ENCODE data around the gene TBXT.

The TBXT gene

GRCh38 chr6:166167801-166168615 lies at the start of gene TBXT:
TSS of gene TBXT (minus strand) at chr6:166167851. CDS start at chr6:166167591, 260 bp downstream.
- Mint-ChIP-seq H3K4me3 (no peak within 1 kb of the TSS), H3K27ac (no peak within 1 kb of the TSS), H3K9me3 (no peaks in the 10 kb centered on the region), H3K27me3 (ENCODE audit: low read depth) (peaks cover 58% of the 10 kb centered on the region), H3K36me3 (ENCODE audit: low read depth) (no peaks in the 10 kb centered on the region), H3K4me1 (ENCODE audit: low read depth) (peaks cover 5% of the 10 kb centered on the region)

- Mint-ChIP-seq H3K36me3 (ENCODE audit: low read depth) (no peaks in the 10 kb centered on the region), H3K27ac (no peak overlapping the region), H3K4me3 (no peak overlapping the region), H3K4me1 (ENCODE audit: low read depth) (no peaks in the 10 kb centered on the region), H3K27me3 (ENCODE audit: low read depth) (peaks cover 21% of the 10 kb centered on the region), H3K9me3 (no peaks in the 10 kb centered on the region)
These were observed 39.6 kb upstream of the TBXT start for GRCh38 chr6:166207284-166207561.

GRCh38 chr6:166206510-166207283 lies 39.0 kb upstream of the TBXT start:
- Mint-ChIP-seq H3K36me3 (ENCODE audit: low read depth) (no peaks in the 10 kb centered on the region), H3K4me3 (no peak overlapping the region), H3K27ac (no peak overlapping the region), H3K4me1 (ENCODE audit: low read depth) (no peaks in the 10 kb centered on the region), H3K9me3 (no peaks in the 10 kb centered on the region), H3K27me3 (ENCODE audit: low read depth) (peaks cover 16% of the 10 kb centered on the region)

- Mint-ChIP-seq H3K36me3 (ENCODE audit: low read depth) (no peaks in the 10 kb centered on the region), H3K9me3 (no peaks in the 10 kb centered on the region), H3K4me3 (no peak overlapping the region), H3K4me1 (ENCODE audit: low read depth) (no peaks in the 10 kb centered on the region), H3K27ac (no peak overlapping the region), H3K27me3 (ENCODE audit: low read depth) (peaks cover 10% of the 10 kb centered on the region)
These were observed 38.4 kb upstream of the TBXT start for GRCh38 chr6:166206066-166206465.

- Mint-ChIP-seq H3K27ac (no peak overlapping the region), H3K9me3 (no peaks in the 10 kb centered on the region), H3K27me3 (ENCODE audit: low read depth) (peaks cover 8% of the 10 kb centered on the region), H3K4me3 (no peak overlapping the region), H3K36me3 (ENCODE audit: low read depth) (no peaks in the 10 kb centered on the region), H3K4me1 (ENCODE audit: low read depth) (no peaks in the 10 kb centered on the region)
These were observed 37.4 kb upstream of the TBXT start for GRCh38 chr6:166204852-166205650.

GRCh38 chr6:166203641-166204222 lies 36.1 kb upstream of the TBXT start:
- Mint-ChIP-seq H3K4me1 (ENCODE audit: low read depth) (no peaks in the 10 kb centered on the region), H3K27me3 (ENCODE audit: low read depth) (peaks cover 5% of the 10 kb centered on the region), H3K27ac (no peak overlapping the region), H3K4me3 (no peak overlapping the region), H3K9me3 (no peaks in the 10 kb centered on the region), H3K36me3 (ENCODE audit: low read depth) (no peaks in the 10 kb centered on the region)

GRCh38 chr6:166203003-166203640 lies 35.5 kb upstream of the TBXT start:
- Mint-ChIP-seq H3K4me1 (ENCODE audit: low read depth) (no peaks in the 10 kb centered on the region), H3K9me3 (no peaks in the 10 kb centered on the region), H3K27ac (no peak overlapping the region), H3K36me3 (ENCODE audit: low read depth) (no peaks in the 10 kb centered on the region), H3K27me3 (ENCODE audit: low read depth) (peaks cover 4% of the 10 kb centered on the region), H3K4me3 (no peak overlapping the region)

- no peaks in the 10 kb centered on the region for H3K9me3 Mint-ChIP-seq
- no peaks in the 10 kb centered on the region for H3K4me1 Mint-ChIP-seq (ENCODE audit: low read depth)
- no peak overlapping the region for H3K27ac Mint-ChIP-seq
- no peaks in the 10 kb centered on the region for H3K36me3 Mint-ChIP-seq (ENCODE audit: low read depth)
- peaks cover 7% of the 10 kb centered on the region for H3K27me3 Mint-ChIP-seq (ENCODE audit: low read depth)
- H3K4me3 Mint-ChIP-seq: no peak overlapping the region
These were observed 34.7 kb upstream of the TBXT start for GRCh38 chr6:166202321-166202733.

GRCh38 chr6:166201878-166202277 lies 34.2 kb upstream of the TBXT start:
- no peaks in the 10 kb centered on the region for H3K4me1 Mint-ChIP-seq (ENCODE audit: low read depth)
- no peak overlapping the region for H3K4me3 Mint-ChIP-seq
- peaks cover 7% of the 10 kb centered on the region for H3K27me3 Mint-ChIP-seq (ENCODE audit: low read depth)
- no peak overlapping the region for H3K27ac Mint-ChIP-seq
- no peaks in the 10 kb centered on the region for H3K9me3 Mint-ChIP-seq
- no peaks in the 10 kb centered on the region for H3K36me3 Mint-ChIP-seq (ENCODE audit: low read depth)

GRCh38 chr6:166197361-166197760 lies 29.7 kb upstream of the TBXT start:
- H3K4me1 Mint-ChIP-seq (ENCODE audit: low read depth): no peaks in the 10 kb centered on the region
- no peak overlapping the region for H3K4me3 Mint-ChIP-seq
- H3K27ac Mint-ChIP-seq: no peak overlapping the region
- H3K36me3 Mint-ChIP-seq (ENCODE audit: low read depth): no peaks in the 10 kb centered on the region
- H3K27me3 Mint-ChIP-seq (ENCODE audit: low read depth): peaks cover 7% of the 10 kb centered on the region
- no peaks in the 10 kb centered on the region for H3K9me3 Mint-ChIP-seq

GRCh38 chr6:166195860-166196238 lies 28.2 kb upstream of the TBXT start:
- H3K4me1 Mint-ChIP-seq (ENCODE audit: low read depth): no peaks in the 10 kb centered on the region
- H3K9me3 Mint-ChIP-seq: no peaks in the 10 kb centered on the region
- no peak overlapping the region for H3K4me3 Mint-ChIP-seq
- no peaks in the 10 kb centered on the region for H3K36me3 Mint-ChIP-seq (ENCODE audit: low read depth)
- H3K27me3 Mint-ChIP-seq (ENCODE audit: low read depth): peaks cover 7% of the 10 kb centered on the region
- H3K27ac Mint-ChIP-seq: no peak overlapping the region

GRCh38 chr6:166194914-166195859 lies 27.5 kb upstream of the TBXT start:
- Mint-ChIP-seq H3K4me3 (no peak overlapping the region), H3K36me3 (ENCODE audit: low read depth) (no peaks in the 10 kb centered on the region), H3K27ac (no peak overlapping the region), H3K4me1 (ENCODE audit: low read depth) (no peaks in the 10 kb centered on the region), H3K27me3 (ENCODE audit: low read depth) (peaks cover 7% of the 10 kb centered on the region), H3K9me3 (no peaks in the 10 kb centered on the region)

- Mint-ChIP-seq H3K36me3 (ENCODE audit: low read depth) (no peaks in the 10 kb centered on the region), H3K27ac (no peak overlapping the region), H3K9me3 (no peaks in the 10 kb centered on the region), H3K4me1 (ENCODE audit: low read depth) (no peaks in the 10 kb centered on the region), H3K4me3 (no peak overlapping the region), H3K27me3 (ENCODE audit: low read depth) (no peaks in the 10 kb centered on the region)
These were observed 24.9 kb upstream of the TBXT start for GRCh38 chr6:166192557-166192956.

All from T-helper 1 cell treated with Interleukin-12 subunit alpha and Interleukin-12 subunit beta and Interleukin-4 antibody, amounts not matched to agents 30 μg/mL and 1 μg/mL, for 36 hours (primary cell).